H9 (cell line): ENCODE data around the gene NCOA1. TPM values are rescaled to one million over a fixed set of nuclear protein-coding genes. Genes with fewer than 3 reads are reported as not detected.

Experiments used
- DNase-seq: peaks from one replicate; pipeline ENCODE4 v3.0.0-alpha.2; 2017
- H2AFZ ChIP-seq: one replicate; pipeline ENCODE4 v1.6.1; 2013; ENCODE audit warnings: mild to moderate bottlenecking, low read length, control low read depth, moderate library complexity
- H2AK5ac ChIP-seq: 2 replicates; pipeline ENCODE4 v1.6.1; 2013; ENCODE audit warnings: low read length, control low read depth, mixed read lengths; ENCODE audit not compliant: insufficient read length
- H2BK120ac ChIP-seq: one replicate; pipeline ENCODE4 v1.6.1; 2013; ENCODE audit warnings: low read depth, mild to moderate bottlenecking, low read length, control low read depth, inconsistent platforms; ENCODE audit not compliant: poor library complexity, severe bottlenecking
- H2BK12ac ChIP-seq: 2 replicates; pipeline ENCODE4 v1.6.1; 2013; ENCODE audit warnings: low read length, control low read depth, mixed read lengths, low read depth; ENCODE audit not compliant: insufficient read length
- H2BK15ac ChIP-seq: 2 replicates; pipeline ENCODE4 v1.6.1; 2013; ENCODE audit warnings: low read depth, low read length, control low read depth
- H2BK20ac ChIP-seq: one replicate; pipeline ENCODE4 v1.6.1; 2013; ENCODE audit warnings: low read depth, mild to moderate bottlenecking, low read length, control low read depth, inconsistent platforms; ENCODE audit not compliant: poor library complexity, severe bottlenecking
- H2BK5ac ChIP-seq: 2 replicates; pipeline ENCODE4 v1.6.1; 2013; ENCODE audit warnings: low read length, control low read depth, mixed read lengths; ENCODE audit not compliant: insufficient read length
- H3K14ac ChIP-seq: 2 replicates; pipeline ENCODE4 v1.6.1; 2013; ENCODE audit warnings: low read length, control low read depth; ENCODE audit not compliant: insufficient read depth
- H3K18ac ChIP-seq: 2 replicates; pipeline ENCODE4 v1.6.1; 2013; ENCODE audit warnings: low read depth, mild to moderate bottlenecking, mixed read lengths, low read length, control low read depth; ENCODE audit not compliant: insufficient read length
- H3K23ac ChIP-seq: 2 replicates; pipeline ENCODE4 v1.6.1; 2013; ENCODE audit warnings: low read length, control low read depth, mixed read lengths, low read depth; ENCODE audit not compliant: insufficient read length
- H3K23me2 ChIP-seq: 2 replicates; pipeline ENCODE4 v1.6.1; 2013; ENCODE audit warnings: low read depth, mild to moderate bottlenecking, mixed read lengths, low read length, control low read depth; ENCODE audit not compliant: insufficient read length, poor library complexity, severe bottlenecking
- H3K27ac ChIP-seq: 2 replicates; pipeline ENCODE4 v1.5.1; 2013; ENCODE audit warnings: low read length, control low read depth, mixed read lengths, low read depth; ENCODE audit not compliant: insufficient read length
- H3K27me3 ChIP-seq: 2 replicates; pipeline ENCODE4 v1.6.1; 2013; ENCODE audit warnings: low read length, control low read depth, inconsistent platforms; ENCODE audit not compliant: insufficient read depth
- H3K4ac ChIP-seq: 2 replicates; pipeline ENCODE4 v1.6.1; 2013; ENCODE audit warnings: low read depth, mild to moderate bottlenecking, control low read depth, inconsistent platforms, low read length, moderate library complexity
- H3K4me1 ChIP-seq: 2 replicates; pipeline ENCODE4 v1.6.1; 2013; ENCODE audit warnings: low read length, control low read depth, inconsistent platforms; ENCODE audit not compliant: insufficient read depth
- H3K4me2 ChIP-seq: 2 replicates; pipeline ENCODE4 v1.6.1; 2013; ENCODE audit warnings: low read length, control low read depth, mixed read lengths; ENCODE audit not compliant: insufficient read length, insufficient read depth
- H3K56ac ChIP-seq: 2 replicates; pipeline ENCODE4 v1.6.1; 2013; ENCODE audit warnings: low read depth, mild to moderate bottlenecking, mixed read lengths, low read length, control low read depth; ENCODE audit not compliant: insufficient read length
- H3K79me1 ChIP-seq: 2 replicates; pipeline ENCODE4 v1.6.1; 2013; ENCODE audit warnings: low read depth, mild to moderate bottlenecking, moderate library complexity, low read length, control low read depth, inconsistent platforms; ENCODE audit not compliant: insufficient read depth, poor library complexity, severe bottlenecking
- H3K79me2 ChIP-seq: 2 replicates; pipeline ENCODE4 v1.6.1; 2013; ENCODE audit warnings: low read length, control low read depth, inconsistent platforms; ENCODE audit not compliant: insufficient read depth
- H3K9ac ChIP-seq: 2 replicates; pipeline ENCODE4 v1.6.1; 2013; ENCODE audit warnings: low read length, control low read depth, mixed read lengths; ENCODE audit not compliant: insufficient read length; ENCODE audit errors: extremely low read depth
- H3K9me3 ChIP-seq: one replicate; pipeline ENCODE4 v1.6.1; 2013; ENCODE audit warnings: low read depth, low read length, inconsistent platforms; ENCODE audit not compliant: control insufficient read depth
- H3T11ph ChIP-seq: one replicate; pipeline ENCODE4 v1.6.1; 2013; ENCODE audit warnings: mild to moderate bottlenecking, low read length, control low read depth, inconsistent platforms
- H4K20me1 ChIP-seq: one replicate; pipeline ENCODE4 v1.6.1; 2013; ENCODE audit not compliant: control insufficient read depth, insufficient read length, insufficient read depth
- H4K5ac ChIP-seq: 2 replicates; pipeline ENCODE4 v1.6.1; 2013; ENCODE audit warnings: low read depth, mild to moderate bottlenecking, mixed read lengths, low read length, control low read depth; ENCODE audit not compliant: insufficient read length
- H4K8ac ChIP-seq: replicated peaks from 2 replicates; pipeline ENCODE4 v1.6.1; 2013; ENCODE audit warnings: low read length, control low read depth, mixed read lengths, low read depth; ENCODE audit not compliant: insufficient read length
- H4K91ac ChIP-seq: 2 replicates; pipeline ENCODE4 v1.6.1; 2013; ENCODE audit warnings: low read depth, mild to moderate bottlenecking, moderate library complexity, mixed read lengths, low read length, control low read depth; ENCODE audit not compliant: insufficient read length
- H3K27ac Mint-ChIP-seq, 3 experiments: 2 replicates in 2 of 3; 3 replicates in 1 of 3; pipeline ENCODE4 v1.8.0; 2020 to 2021; ENCODE audit warnings: mixed read lengths in 3 of 3, mild to moderate bottlenecking in 1 of 3, moderate library complexity in 1 of 3
- H3K27me3 Mint-ChIP-seq: 2 replicates; pipeline ENCODE4 v1.8.0; 2021; ENCODE audit warnings: low read depth, mild to moderate bottlenecking, moderate library complexity, mixed read lengths
- H3K36me3 Mint-ChIP-seq, 3 experiments: 2 replicates in 2 of 3; 3 replicates in 1 of 3; pipeline ENCODE4 v1.8.0; 2020 to 2021; ENCODE audit warnings: low read depth in 3 of 3, mixed read lengths in 3 of 3; ENCODE audit not compliant: insufficient read depth in 1 of 3
- H3K4me1 Mint-ChIP-seq, 2 experiments: 2 replicates each; pipeline ENCODE4 v1.8.0; 2020; ENCODE audit warnings: mixed read lengths in 2 of 2
- H3K4me3 Mint-ChIP-seq, 2 experiments: 2 replicates in 1 of 2; 3 replicates in 1 of 2; pipeline ENCODE4 v1.8.0; 2020 to 2021; ENCODE audit warnings: mild to moderate bottlenecking in 2 of 2, mixed read lengths in 2 of 2, moderate library complexity in 1 of 2
- H3K9me3 Mint-ChIP-seq, 2 experiments: 2 replicates in 1 of 2; 3 replicates in 1 of 2; pipeline ENCODE4 v1.8.0; 2020; ENCODE audit warnings: mild to moderate bottlenecking in 2 of 2, mixed read lengths in 2 of 2, moderate library complexity in 1 of 2
- CTCF ChIP-seq: fragments of 200-600 bp; sonication (generic); conservative IDR thresholded peaks from 3 replicates; pipeline ENCODE4 v1.8.0; 2021; ENCODE audit warnings: antibody characterized with exemption, mild to moderate bottlenecking
- WGBS: extraction: QIAGEN DNeasy Blood & Tissue Kit; methylation state at CpG from one replicate; pipeline ENCODE4 v1.1.7; 2013; ENCODE audit warnings: missing lambda C conversion rate, low lambda C conversion rate, mixed read lengths; ENCODE audit not compliant: insufficient read length; ENCODE audit errors: extremely low coverage; 5-methylcytosine and 5-hydroxymethylcytosine counted together
- total RNA-seq: library from RNA; stranded (reverse); gene quantifications from 2 replicates; pipeline ENCODE4 v1.2.1, GENCODE V29; 2021

NCOA1 gene
- total RNA-seq, 1 experiment from 2014 or later: 14.8 TPM

DNA sequence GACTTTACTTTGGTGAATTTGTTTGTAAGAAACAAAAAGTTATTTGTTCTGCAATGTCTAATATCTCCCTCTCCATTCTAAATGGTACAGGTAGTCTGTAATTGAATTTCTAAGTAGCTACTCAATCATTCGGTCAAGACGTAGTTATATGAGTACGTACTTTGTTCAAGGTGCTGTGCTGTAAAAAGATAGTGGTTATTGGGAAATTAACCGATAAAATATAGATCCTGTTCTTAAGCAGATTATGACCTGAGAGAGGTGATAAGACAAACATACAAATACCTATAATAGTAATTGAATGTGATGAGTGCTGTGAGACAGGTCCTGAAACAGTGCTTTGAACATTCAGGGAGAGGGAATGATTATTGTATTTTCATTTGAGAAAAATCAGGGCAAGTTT is 7.1 kb downstream of the NCOA1 start:
- no peak overlapping the region for H3K4ac ChIP-seq
- H3K4me2 ChIP-seq: no peak overlapping the region
- no peak overlapping the region for H3K4me3 Mint-ChIP-seq
- H4K8ac ChIP-seq: no peak overlapping the region
- H4K5ac ChIP-seq: no peak overlapping the region
- H3K4me1 Mint-ChIP-seq: peaks cover 13 to 20% of the 10 kb centered on the region in 2 experiments
- no peak overlapping the region for H3K18ac ChIP-seq
- TF ChIP-seq CTCF: no peak
- H3K4me1 ChIP-seq: no peaks in the 10 kb centered on the region
- no peaks in the 10 kb centered on the region for H4K20me1 ChIP-seq
- DNase-seq: no peak
- H3K9me3 Mint-ChIP-seq: no peaks in the 10 kb centered on the region
- no peak overlapping the region for H3K14ac ChIP-seq
- peaks cover 3% of the 10 kb centered on the region for H3K79me1 ChIP-seq
- H4K91ac ChIP-seq: no peak overlapping the region
- no peak overlapping the region for H2BK20ac ChIP-seq
- H3K9me3 ChIP-seq: no peaks in the 10 kb centered on the region
- H3K27me3 ChIP-seq: no peaks in the 10 kb centered on the region
- no peaks in the 10 kb centered on the region for H3K79me2 ChIP-seq
- H3K27me3 Mint-ChIP-seq: peaks cover 4% of the 10 kb centered on the region
- H3T11ph ChIP-seq: no peak overlapping the region
- H3K23ac ChIP-seq: no peak overlapping the region
- H2AFZ ChIP-seq: no peak overlapping the region
- H2BK15ac ChIP-seq: no peak overlapping the region
- H3K56ac ChIP-seq: no peak overlapping the region
- no peaks in the 10 kb centered on the region for H3K23me2 ChIP-seq
- WGBS: no CpG with 5 or more reads among the region's 4 CpGs
- no peaks in the 10 kb centered on the region for H3K36me3 Mint-ChIP-seq
- no peak overlapping the region for H2BK120ac ChIP-seq
- no peak overlapping the region for H2AK5ac ChIP-seq
- H2BK12ac ChIP-seq: no peak overlapping the region
- H3K27ac Mint-ChIP-seq: no peak overlapping the region
- H2BK5ac ChIP-seq: no peak overlapping the region
- no peak overlapping the region for H3K27ac ChIP-seq
- H3K9ac ChIP-seq: no peak overlapping the region
